Activated naive CD4-positive, alpha-beta T cell (primary cell): Measurements from ENCODE around the gene AGO3.
"Not testable (repeated sequence)": the region's sequence is repeated elsewhere in the genome, so short reads cannot be mapped to it uniquely, and the experiment has no call there.

Experiments
- DNase-seq, 4 experiments: peaks; one replicate each; lab custom pipeline; 2025; lab: John Stamatoyannopoulos, UW

AGO3 gene

GRCh38 chr1:36008546-36009197, 77.8 kb downstream of the AGO3 start:
- no peak for DNase-seq

- DNase-seq = no peak
These were observed 83.9 kb downstream of the AGO3 start for GRCh38 chr1:36014722-36015220.

- DNase-seq = no peak
These were observed 85.8 kb downstream of the AGO3 start for GRCh38 chr1:36016686-36017085.

- no peak for DNase-seq
These were observed 92.3 kb downstream of the AGO3 start for GRCh38 chr1:36023098-36023769.

GRCh38 chr1:36024024-36024423, 93.1 kb downstream of the AGO3 start:
- not testable (repeated sequence) for DNase-seq

- DNase-seq = no peak
These were observed 93.9 kb downstream of the AGO3 start for GRCh38 chr1:36024847-36025246.

GRCh38 chr1:36027766-36028165, 96.9 kb downstream of the AGO3 start:
- DNase-seq = no peak

- DNase-seq = no peak
These were observed 100.5 kb downstream of the AGO3 start for GRCh38 chr1:36031441-36031840.

GRCh38 chr1:36034692-36035091, 103.8 kb downstream of the AGO3 start:
- DNase-seq = no peak

GRCh38 chr1:36035154-36035553, 104.2 kb downstream of the AGO3 start:
- DNase-seq = no peak

- DNase-seq = no peak
These were observed 109.3 kb downstream of the AGO3 start for GRCh38 chr1:36040238-36040637.

- DNase-seq = no peak
These were observed 120.9 kb downstream of the AGO3 start for GRCh38 chr1:36051821-36052220.

- no peak for DNase-seq
These were observed 123.1 kb downstream of the AGO3 start for GRCh38 chr1:36053978-36054377.

GRCh38 chr1:36055706-36056105, 124.8 kb downstream of the AGO3 start:
- DNase-seq = no peak

- DNase-seq = no peak
These were observed 131.4 kb downstream of the AGO3 start for GRCh38 chr1:36062315-36062714.

- DNase-seq = no peak
These were observed 137.0 kb downstream of the AGO3 start for GRCh38 chr1:36067871-36068270.

GRCh38 chr1:36068866-36069265, 138.0 kb downstream of the AGO3 start:
- no peak for DNase-seq

- no peak for DNase-seq
These were observed 139.4 kb downstream of the AGO3 start for GRCh38 chr1:36070349-36070748.

GRCh38 chr1:36076979-36077573, 146.2 kb downstream of the AGO3 start:
- no peak for DNase-seq

- DNase-seq = no peak
These were observed 149.3 kb downstream of the AGO3 start for GRCh38 chr1:36080236-36080635.

GRCh38 chr1:36080801-36081200, 149.9 kb downstream of the AGO3 start:
- DNase-seq = no peak

GRCh38 chr1:36081926-36082485, 151.1 kb downstream of the AGO3 start:
- DNase-seq = no peak

- no peak for DNase-seq
These were observed 152.3 kb downstream of the AGO3 start for GRCh38 chr1:36083219-36083618.
